Glomerular visceral epithelial cell (primary cell): Measurements from ENCODE around the gene MIEF1.
"Not testable (repeated sequence)": the region's sequence is repeated elsewhere in the genome, so short reads cannot be mapped to it uniquely, and the experiment has no call there.

Experiments used
- DNase-seq: peaks from one replicate; pipeline ENCODE4 v3.0.0-alpha.2; 2016; ENCODE audit errors: extremely low spot score

The MIEF1 gene

DNA sequence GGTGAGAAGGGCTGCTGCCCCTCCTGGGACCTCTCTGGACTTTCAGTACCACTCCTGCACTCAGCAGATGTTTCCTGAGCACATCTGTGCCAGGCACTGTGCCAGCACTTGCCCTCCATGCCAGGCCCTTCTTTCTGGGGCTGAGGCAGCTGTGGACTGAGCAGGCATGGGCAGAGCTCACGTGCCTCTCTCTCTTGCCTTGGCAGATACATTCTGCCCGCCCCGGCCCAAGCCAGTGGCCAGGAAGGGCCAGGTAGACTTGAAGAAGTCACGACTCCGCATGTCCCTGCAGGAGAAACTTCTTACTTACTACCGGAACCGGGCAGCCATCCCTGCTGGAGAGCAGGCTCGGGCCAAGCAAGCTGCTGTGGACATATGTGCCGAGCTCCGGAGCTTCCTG lies 9.9 kb downstream of the MIEF1 start:
- DNase-seq, result no peak

DNA sequence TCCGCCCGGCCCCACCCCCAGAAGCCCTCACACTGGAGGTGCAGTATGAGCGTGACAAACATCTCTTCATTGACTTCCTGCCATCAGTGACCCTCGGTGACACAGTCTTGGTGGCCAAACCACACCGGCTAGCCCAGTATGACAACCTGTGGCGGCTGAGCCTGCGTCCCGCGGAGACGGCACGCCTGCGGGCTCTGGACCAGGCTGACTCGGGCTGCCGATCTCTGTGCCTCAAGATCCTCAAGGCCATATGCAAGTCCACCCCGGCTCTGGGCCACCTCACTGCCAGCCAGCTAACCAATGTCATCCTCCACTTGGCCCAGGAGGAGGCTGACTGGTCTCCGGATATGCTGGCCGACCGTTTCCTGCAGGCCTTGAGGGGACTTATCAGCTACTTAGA lies 11.7 kb downstream of the MIEF1 start:
- DNase-seq, result no peak

DNA sequence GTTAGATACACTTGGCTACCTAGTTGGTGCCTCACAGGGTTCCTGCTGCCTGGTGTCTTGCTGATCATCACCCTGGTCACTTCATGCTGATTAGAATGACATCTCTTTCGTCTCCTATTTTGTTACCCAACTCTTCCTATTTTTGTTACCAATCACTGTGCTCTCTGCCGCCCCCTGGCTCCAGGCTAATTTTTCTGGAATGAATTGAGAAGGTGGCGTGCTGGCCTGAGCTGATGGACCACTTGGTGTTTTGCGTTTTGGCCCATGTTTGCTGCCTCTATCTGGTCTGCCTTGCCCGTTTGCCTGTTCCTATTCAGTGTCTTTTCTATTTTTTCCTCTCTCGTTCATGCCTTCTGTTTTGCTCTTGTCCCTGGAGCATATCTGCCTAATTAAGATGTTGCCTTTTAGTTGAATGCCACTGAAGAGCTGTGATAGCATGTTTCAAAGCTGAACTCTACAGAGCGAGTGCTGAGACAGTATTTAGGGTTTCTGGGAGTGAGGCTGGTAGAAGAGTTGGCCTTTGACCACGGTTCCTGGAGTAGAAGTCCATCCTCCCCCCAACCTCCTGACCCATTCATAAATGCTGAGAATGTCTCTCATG lies 12.4 kb downstream of the MIEF1 start:
- no peak for DNase-seq

DNA sequence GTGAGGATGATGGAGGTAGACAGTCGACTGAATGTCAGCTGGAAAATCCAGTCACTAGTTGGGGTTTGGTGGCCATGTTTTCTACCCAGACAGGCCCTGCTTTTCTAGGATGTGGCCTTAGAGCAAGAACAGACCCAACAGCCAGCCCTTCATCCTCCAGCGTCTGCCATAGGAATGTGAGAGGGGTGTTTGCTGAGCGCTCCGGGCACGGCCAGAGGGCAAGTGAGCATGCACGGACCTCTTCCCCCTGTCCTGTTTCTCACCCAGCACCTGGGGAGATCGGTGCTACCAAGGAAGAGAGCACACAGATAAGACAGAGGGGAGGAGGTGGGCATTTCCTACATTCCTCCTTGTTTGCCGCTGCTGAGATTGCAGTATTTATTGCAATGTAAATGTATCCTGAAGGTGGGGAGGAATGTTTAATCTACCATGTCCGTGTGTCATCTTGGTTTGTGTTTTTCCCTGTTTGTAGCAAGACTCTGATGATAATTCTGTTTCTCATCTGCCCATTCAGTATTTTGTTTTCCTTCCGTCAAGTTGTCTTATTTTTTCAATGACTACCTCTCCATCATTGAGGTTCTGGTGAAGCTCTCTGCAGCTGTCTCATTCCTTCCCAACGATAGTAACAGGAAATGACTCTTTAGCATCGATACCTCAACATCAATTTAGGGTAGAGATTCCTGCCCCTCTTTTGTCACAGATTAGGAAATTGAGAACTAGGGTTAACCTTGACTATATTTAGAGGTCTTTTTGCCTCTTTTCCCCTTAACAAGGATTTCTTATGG lies 13.4 kb downstream of the MIEF1 start:
- no peak for DNase-seq

DNA sequence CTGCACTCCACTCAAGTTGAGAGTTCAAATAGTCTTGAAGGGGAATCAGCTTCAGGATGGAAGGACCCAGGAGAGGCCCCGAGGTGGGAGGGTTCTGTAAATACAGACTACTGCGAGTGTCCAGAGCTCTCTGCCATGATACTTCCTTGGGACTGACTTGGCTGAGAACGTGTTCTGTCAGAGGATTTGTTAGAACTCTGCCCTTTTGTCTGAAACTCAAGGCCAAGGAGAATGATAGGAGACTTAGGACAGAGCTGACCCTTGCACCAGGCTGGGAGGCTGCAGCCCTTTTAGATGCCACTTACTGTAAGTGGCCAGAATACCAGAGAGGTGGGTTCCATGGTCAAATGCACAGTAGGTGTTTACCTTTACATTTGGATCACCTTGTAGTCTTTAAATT lies 15.4 kb downstream of the MIEF1 start:
- no peak for DNase-seq

DNA sequence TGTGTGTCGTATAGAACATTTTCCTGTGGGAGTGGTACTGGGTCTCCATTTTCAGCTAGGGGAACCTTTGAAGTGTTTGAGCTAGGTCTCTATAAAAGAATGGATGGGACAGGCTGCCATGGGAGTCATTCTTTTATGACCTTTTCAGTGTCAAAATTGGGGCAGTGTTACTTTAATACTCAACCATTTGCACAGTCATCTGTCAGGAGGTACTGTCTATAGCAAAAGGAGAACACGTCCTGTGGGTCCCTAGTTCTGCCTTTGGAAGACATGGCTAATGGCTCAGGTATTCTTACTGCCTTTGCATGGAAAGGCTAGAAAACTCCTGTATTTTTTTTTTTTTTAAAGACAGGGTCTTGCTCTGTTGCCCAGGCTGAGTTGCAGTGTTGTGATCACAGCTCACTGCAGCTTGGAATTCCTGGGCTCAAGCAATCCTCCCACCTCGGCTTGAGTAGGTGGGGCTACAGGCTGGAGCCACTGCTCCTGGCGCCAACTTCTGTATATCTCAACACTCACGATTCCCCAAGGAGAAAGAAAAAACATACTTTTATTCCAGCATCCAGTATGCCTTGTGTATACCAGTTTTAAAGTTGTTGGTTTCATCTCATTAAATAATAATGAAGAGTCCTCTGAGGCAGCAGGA lies 16.2 kb downstream of the MIEF1 start:
- DNase-seq, result no peak

DNA sequence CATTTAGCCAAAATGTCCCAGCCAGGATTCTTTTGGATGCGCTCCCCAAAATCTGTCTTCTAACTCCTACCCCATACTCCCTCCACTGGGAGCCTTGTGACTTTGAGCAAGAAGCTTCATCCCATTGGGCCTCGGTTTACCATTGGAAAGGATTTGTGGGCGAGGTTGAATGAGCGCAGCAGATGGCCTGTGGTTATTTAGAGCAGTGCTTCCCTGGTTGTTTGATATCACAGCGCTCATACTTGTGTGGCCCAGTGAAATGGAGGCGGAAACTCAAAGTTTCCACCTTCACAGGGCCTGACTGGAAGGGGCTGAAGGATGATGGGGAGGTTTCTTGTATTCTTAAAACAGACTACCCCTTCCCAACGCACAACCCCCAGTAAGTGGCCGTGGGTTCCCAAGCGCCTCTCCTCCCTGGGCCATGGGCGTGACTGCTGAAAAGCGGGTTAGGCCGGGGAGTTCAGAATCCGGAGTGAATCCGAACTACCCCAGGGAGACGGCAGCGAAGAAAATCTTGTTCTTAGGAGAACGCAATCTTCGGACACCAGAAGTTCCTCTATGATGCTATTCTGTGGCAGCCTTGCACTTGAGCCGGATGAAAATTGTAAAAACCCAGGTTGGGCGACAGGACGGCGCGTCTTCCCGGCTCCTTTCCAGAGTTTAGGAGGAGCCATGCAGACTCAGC lies 17.0 kb downstream of the MIEF1 start:
- peak; percentile 36 for DNase-seq

DNA sequence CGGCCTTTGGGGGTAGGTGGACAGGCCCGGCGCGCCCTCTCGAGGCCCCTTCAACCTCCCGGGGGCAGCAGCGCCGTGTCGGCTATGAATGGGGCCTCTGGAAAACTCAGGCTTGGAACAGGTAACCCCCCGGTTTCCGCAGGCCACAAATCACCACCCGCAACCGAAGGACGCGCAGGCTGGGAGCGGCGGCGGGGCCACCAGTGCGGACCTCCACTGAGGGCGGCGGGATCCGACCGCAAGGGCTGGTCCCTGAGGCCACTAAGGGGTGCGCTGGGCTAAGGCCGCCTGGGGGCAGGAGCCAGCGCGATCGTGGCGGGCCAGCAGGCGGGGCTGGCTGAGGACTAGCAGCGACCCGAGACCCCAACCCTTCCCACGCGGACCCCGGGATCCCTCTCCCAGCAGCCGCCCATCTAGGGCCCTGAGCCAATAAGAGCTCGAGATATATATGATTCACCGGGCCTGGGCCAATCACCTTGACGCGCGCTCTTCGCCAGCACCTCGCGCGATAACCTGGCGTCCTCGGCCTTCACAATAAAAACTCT lies 17.7 kb downstream of the MIEF1 start:
- DNase-seq, result peak; percentile 97

DNA sequence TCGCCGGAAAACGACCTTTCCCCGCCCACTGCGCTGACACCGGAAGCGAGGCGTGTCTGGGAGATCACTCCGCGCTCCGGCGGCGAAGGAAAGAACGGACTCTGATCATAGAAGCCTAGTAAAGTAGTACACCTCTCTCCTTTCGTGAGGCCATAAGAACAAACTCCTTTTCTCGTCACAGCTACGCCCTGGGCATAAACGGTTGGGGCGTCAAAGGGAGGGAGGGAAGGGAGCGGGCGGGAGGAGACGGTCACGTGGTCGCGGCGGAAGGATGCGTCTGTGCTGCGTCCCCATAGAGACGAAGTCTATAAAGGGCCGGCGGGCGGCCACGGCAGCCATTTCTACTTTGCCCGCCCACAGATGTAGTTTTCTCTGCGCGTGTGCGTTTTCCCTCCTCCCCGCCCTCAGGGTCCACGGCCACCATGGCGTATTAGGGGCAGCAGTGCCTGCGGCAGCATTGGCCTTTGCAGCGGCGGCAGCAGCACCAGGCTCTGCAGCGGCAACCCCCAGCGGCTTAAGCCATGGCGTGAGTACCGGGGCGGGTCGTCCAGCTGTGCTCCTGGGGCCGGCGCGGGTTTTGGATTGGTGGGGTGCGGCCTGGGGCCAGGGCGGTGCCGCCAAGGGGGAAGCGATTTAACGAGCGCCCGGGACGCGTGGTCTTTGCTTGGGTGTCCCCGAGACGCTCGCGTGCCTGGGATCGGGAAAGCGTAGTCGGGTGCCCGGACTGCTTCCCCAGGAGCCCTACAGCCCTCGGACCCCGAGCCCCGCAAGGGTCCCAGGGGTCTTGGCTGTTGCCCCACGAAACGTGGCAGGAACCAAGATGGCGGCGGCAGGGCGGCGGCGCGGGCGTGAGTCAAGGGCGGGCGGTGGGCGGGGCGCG lies 18.4 kb downstream of the MIEF1 start, which contains the start of gene ATF4:
TSS of gene ATF4 (plus strand) at position 337 of the 880 bp plus-strand sequence. CDS start 884 bp downstream, outside the sequence.
- DNase-seq, result peak; percentile 71

DNA sequence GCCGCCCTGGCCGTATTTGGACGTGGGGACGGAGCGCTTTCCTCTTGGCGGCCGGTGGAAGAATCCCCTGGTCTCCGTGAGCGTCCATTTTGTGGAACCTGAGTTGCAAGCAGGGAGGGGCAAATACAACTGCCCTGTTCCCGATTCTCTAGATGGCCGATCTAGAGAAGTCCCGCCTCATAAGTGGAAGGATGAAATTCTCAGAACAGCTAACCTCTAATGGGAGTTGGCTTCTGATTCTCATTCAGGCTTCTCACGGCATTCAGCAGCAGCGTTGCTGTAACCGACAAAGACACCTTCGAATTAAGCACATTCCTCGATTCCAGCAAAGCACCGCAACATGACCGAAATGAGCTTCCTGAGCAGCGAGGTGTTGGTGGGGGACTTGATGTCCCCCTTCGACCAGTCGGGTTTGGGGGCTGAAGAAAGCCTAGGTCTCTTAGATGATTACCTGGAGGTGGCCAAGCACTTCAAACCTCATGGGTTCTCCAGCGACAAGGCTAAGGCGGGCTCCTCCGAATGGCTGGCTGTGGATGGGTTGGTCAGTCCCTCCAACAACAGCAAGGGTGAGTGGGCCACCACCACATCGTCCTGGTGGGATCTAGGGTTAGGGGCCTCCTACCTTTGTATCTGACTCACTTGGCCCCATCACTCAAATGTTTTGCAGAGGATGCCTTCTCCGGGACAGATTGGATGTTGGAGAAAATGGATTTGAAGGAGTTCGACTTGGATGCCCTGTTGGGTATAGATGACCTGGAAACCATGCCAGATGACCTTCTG lies 19.2 kb downstream of the MIEF1 start:
- DNase-seq, result not testable (repeated sequence)

DNA sequence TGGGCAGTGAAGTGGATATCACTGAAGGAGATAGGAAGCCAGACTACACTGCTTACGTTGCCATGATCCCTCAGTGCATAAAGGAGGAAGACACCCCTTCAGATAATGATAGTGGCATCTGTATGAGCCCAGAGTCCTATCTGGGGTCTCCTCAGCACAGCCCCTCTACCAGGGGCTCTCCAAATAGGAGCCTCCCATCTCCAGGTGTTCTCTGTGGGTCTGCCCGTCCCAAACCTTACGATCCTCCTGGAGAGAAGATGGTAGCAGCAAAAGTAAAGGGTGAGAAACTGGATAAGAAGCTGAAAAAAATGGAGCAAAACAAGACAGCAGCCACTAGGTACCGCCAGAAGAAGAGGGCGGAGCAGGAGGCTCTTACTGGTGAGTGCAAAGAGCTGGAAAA lies 20.0 kb downstream of the MIEF1 start:
- DNase-seq, result not testable (repeated sequence)

DNA sequence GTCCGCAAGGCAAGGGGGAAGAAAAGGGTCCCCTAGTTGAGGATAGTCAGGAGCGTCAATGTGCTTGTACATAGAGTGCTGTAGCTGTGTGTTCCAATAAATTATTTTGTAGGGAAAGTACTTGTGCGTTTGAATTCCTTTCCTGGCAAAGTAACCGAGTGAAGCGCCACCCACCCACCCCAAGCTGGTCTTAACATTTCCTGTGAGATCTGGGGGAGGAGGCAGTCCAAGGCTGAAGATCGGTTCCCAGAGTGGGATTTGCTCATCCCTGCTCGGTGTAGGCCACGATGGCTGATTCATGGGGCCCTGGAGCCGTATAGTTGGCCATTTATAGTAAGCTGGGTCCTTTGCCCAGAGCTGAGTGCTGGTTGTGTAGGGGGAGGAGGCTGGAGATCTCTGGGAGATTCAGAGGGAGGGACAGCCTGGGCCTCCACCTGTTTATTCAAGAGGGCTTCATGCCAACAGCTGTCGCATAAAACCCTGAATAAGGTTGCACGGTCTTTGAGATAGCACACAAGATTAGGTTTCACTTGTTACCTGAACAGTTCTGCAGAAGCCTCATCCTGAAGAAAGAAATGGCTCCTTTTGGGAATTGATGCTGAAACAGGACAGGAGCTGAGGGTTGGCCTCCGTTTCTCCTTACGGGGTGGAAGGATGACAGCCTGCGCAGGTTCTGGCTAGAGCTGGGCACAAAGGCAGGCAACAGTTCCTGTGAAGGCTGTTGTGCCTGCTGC lies 20.6 kb downstream of the MIEF1 start:
- DNase-seq, result peak; percentile 57

DNA sequence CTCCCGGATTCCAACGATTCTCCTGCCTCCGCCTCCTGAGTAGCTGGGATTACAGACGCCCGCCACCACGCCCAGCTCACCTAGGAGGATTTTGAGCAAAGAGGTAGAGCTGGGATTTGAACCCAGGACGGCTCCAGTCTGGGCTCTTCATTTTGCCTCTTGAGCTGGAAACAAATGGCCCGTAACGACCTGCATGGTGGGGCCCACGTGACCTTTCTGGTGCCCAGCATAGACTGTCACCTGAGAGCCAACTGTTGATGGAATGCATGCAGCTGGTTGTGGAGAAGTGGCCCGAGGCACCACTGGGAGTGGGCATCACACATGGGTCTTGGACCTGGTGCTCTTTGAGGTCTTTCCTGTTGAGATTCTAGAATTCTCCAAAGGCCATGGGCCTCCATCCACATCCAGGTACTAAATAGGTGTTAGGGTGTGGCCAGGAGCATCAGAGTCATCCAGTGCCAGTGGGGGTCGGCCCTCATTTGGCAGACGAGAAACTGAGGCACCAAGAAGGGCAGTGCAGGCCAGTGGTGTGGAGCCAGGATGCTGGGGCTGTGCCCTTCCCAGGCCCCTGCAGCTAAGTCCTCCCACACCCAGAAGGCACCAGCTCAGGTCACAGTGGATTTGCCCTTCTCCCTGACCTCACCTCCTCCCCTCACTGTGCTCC lies 22.1 kb downstream of the MIEF1 start:
- peak; percentile 47 for DNase-seq

DNA sequence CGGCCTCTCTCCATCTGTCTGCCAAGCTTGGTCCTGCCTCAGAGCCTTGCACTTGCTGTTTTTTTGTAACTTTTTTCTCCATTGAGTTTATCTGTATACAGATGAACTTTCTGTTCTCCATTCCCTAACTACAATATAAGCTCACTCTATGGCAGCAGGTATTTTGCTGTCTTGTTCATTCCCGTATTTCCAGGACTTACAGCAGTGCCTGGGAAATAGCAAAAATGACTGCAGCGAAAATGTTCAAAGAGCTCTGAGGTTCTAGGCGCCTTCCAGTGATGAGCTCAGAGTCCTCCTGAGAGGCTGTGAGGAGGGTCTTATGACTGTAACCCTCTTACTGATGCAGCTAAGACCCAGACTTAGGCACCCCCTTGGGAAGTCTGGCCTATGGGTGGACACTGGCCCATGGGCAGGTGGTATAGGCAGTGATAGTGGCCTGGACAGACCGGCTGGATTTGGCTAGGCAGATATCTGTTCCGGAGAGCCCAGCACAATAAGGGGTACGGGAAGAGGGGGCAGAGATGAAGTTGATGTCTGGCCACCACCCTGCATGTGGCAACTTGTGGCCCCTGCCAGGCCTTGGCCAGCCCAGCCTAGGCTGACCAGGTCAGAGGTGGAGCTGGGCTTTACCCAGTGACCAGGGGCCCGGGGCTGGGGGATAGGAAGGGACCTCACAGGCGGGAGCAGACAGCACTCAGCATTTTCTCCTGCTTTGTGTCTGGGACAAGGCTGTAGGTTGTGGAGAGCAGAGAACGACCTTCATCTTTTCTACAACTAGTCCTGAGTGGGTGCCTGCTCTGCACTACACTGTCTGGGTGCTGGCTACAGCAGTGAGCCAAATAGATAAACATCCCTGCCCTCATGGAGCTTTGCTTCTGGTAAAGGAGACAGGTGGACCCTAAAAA lies 22.9 kb downstream of the MIEF1 start:
- DNase-seq, result peak; percentile 23

DNA sequence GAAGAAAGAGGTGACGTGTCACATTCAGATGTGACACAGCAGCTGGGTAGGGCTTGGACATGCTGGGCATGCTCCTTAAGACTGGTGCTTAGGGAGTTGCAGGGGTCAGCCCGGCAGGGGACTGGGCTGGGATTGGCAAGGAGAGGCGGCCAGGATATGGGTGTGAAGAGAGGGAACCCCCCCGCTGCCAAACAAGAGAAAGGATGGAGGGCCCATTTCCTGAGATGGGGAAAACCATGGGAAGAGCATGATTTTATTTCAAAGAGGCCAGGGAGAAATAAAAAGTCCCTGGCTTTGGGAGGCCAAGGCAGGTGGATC lies 23.5 kb downstream of the MIEF1 start:
- peak; percentile 18 for DNase-seq

DNA sequence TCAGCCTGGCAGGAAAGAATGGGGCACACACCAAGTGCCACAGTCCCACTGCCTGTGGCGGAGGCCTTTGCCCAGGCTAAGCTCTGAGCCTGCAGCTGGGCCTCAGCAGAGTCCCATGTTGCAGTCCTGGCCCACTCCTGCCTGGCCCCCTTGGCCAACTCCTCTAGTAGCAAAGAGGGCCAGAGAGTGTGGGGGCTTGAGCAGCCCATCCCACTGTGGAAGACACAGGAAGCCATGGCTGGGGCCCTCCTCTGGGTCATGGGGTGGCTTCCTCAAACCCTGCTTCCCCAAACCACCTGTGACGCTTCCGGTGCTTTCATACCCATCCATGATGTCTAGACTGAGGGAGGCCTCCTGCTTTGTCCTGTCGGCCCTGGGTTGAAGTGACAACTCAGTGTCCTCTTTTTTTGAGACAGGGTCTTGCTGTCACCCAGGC lies 24.7 kb downstream of the MIEF1 start:
- no peak for DNase-seq

DNA sequence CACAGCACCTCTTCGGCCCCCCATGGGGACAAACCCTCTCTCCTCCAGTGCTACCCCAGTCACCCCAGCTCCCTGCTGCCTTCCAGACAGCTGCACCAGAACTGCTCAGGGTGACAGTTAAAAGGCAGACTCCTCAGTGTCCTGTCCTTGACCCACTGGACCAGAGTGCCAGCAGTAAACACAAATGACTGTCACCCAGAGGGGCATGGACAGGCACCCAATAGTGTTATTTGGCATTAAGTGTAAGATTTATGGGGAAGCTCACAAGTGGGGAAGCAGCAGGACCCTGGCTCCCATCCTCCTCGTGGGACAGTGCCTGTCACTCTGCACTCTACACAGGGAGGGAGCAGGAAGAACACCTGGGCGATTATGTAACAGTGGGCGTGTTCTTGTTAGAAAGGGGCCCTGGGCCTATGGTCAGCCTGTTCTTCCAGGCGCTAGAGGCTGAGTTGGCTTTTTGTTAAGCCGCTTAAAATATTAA lies 25.4 kb downstream of the MIEF1 start:
- no peak for DNase-seq
